NCI-H1930 (cell line): ENCODE measurements around the gene RAB31.
"Not testable (repeated sequence)": the region's sequence is repeated elsewhere in the genome, so short reads cannot be mapped to it uniquely, and the experiment has no call there.

ENCODE experiments used
- DNase-seq, 2 experiments: peaks; one replicate each; lab custom pipeline; 2025; lab: John Stamatoyannopoulos, UW

The RAB31 gene

DNA sequence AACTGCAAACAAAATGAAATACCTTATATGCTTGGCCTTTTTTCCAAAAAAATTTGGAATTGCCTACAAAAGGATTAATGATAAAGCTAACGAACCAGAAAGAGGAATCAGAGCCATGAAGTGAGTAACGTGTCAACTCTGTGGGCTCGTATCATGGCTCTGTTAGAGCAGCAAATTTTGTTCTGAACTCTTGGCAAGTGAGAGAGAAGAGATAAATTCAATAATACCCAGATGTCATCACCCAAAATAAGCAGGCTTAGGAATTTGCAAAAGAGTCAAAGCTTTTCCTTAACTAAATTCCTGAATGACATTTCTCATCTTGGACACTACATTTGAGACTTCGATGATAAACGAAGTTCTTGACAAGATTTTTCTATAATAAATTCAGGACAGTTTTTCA, 182.1 kb downstream of the RAB31 start:
- no peak for DNase-seq

DNA sequence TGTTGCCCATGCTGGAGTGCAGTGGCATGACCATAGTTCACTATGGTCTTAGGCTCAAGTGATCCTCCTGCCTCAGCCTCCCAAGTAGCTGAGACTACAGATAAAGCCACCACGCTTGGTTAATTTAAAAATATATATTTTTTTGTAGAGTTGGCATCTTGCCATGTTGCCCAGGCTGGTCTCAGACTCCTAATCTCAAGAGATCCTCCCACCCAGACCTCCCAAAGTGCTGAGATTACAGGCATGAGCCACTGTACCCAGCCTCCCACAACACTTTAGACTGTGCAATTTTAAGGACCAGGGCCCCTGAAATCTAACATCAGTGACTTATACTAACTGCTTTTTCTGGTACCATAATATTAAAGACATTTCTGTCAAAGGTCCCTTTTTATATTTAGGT, 182.9 kb downstream of the RAB31 start:
- no peak for DNase-seq

DNA sequence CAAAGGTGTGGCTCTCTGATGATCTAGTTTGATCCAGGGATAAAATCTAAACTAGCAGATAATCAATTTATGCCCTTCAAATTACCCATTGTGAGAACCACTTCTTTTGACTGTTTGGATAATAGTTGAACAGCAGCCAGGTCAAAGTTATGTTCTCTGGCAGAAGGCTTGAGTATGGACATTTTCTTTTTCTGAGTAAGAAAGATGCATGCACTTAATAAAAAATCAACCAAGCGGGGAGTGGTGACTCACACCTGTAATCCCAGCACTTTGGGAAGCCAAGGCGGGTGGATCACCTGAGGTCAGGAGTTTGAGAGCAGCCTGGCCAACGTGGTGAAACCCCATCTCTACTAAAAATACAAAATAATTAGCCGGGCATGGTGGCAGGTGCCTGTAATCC, 183.4 kb downstream of the RAB31 start:
- not testable (repeated sequence) for DNase-seq

DNA sequence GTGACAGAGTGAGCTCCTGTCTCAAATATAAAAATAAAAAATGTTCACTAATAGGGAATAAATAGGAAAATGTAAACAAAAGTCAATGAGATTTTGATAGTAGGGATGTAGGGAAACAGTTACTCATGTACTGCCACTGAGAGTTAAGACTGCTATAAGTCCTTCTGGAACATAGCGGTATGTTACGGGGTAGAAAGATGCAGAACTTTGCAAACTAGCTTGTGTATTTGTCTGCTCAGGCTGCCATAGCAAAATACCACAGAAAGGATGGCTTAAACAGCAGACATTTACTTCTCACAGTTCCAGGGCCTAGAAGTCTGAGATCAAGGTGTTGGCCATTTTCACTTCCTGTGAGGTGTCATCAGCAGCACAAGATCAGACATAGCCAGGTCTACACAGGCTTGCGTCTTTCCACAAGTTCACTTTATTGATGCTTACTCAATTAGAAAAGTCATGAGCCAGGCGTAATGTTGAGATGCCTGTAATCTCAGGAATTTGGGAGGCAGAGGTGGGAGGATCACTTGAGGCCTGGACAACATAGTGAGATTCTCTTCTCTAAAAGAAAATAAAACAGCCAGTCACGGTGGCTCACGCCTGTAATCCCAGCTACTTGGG, 186.5 kb downstream of the RAB31 start:
- no peak for DNase-seq

DNA sequence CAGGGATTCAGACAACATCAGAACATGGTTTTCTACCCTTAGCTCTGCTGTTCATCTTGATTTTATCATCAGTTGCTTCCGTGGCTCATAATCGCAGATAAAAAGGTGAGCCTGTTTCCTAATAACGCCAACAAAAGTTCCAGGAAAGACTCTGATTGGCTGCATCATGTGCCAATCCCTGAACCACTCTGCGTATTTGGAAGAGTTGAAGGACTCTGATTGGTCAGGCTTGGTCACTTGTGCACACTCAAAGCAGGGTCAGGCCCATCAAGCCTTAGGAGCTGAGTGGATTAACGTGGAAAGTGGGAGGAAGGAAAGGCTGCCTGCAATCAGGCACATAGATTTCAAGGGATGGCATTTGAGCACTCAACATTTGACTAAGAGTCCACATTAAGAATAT, 189.0 kb downstream of the RAB31 start:
- DNase-seq = no peak

DNA sequence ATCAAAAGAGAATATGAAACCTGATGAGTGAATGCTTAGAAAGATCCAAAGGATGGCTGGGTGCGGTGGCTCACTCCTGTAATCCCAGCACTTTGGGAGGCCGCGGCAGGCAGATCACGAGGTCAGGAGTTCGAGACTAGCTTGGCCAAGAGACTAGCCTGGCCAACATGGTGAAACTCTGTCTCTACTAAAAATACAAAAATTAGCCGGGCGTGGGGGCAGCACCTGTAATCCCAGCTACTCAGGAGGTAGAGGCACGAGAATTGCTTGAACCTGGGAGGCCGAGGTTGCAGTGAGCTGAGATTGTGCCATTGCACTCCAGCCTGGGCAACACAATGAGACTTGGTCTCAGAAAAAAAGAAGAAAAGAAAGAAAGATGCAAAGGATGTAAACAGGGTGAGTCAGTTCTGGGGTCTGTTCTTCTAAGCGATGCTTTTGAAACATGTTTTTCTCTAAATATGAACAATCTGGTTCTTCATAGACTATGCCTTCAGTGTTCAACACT, 189.7 kb downstream of the RAB31 start:
- not testable (repeated sequence) for DNase-seq

DNA sequence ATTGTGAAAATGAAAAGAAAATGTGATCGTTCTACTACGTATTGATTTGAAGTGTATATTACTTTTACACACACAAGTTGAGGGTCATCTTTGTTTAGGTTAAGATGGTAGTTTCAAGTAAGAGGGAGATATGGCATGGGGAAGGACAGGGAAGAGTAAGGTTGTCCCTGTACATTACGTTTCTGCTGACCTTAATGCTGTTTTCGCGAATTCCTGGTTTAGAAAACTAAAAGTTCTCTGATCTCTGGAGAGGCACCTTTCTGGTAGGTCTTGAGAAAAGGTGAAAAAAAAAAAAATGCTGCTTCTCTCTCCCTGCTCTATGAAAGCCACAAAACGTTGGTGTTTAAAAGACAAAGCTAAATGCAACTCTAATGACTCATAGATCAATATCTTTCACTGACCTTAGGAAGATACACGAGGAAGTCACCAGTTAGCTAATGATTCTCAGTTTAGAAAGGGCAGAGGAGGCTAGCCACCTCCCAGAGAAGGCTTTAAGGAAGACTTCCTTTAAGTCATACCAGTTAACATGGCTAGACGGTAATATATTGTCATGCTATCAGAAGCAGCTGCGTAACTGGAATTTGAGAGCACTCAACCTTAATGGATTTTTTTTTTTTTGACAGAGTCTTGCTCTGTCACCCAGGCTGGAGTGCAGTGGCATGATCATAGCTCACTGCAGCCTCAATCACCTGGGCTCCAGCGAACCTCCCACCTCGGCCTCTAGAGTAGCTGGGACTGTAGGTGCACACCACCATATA, 190.9 kb downstream of the RAB31 start:
- no peak for DNase-seq

DNA sequence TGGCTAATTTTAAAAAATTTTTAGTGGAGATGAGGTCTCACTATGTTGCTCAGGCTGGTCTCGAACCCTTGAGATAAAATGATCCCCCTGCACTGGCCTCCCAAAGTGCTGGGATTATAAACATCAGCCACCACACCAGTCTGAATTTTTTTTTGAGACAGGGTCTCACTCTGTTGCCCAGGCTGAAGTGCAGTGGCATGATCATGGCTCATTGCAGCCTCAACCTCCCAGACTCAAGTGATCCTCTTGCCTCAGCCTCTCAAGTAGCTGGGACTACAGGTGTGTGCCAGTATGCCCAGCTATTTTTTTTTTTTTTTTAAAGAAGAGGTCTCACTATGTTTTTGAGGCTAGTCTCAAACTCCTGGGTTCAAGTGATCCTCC, 191.4 kb downstream of the RAB31 start:
- DNase-seq = not testable (repeated sequence)

DNA sequence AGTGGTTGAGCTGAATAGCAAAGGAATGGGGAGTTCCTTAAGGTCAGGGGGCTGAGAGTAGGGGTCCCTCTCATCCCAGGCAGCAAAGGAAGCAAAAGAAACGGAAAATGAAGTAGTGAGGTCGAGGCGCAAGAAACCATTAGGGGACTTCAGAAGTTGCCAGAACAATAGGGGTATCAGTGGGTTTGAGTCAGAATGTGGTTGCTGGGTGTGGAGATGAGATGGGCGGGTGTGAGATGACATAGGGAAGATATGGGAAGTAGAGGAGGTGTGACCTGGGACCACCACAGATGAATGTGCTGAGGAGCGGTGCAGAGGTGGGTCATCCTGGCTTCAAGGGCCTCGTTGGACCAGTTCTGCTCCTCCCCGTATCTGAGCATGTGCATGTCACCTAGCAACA, 192.6 kb downstream of the RAB31 start:
- no peak for DNase-seq

DNA sequence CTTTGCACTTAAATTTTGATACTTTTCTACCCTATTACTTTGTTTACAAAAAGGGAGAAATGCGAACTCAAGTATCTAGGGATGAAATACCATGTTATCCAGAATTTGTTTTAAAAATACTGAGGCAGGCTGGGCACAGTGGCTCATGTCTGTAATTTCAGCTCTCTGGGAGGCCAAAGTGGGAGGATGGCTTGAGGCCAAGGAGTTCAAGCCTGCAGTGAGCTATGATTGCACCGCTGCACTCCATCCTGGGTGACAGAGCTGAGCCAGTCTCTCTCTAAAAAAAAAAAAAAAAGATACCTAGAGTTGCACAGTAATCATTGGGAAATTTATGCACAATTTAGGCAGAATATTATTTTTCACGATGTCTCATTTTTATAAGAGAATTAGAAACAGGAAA, 193.3 kb downstream of the RAB31 start:
- DNase-seq = no peak

DNA sequence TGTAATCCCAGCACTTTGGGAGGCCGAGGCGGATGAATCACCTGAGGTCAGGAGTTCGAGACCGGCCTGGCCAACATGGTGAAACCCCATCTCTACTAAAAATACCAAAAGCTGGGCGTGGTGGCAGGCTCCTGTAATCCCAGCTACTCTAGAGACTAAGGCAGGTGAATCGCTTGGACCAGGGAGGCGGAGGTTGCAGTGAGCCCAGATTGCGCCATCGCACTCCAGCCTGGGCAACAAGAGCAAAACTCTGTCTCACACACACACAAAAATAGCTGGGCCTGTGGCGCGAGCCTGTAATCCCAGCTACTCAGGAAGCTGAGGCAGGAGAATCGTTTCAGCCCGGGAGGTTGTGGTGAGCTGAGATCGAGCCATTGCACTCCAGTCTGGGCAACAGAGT, 194.2 kb downstream of the RAB31 start:
- DNase-seq = not testable (repeated sequence)

DNA sequence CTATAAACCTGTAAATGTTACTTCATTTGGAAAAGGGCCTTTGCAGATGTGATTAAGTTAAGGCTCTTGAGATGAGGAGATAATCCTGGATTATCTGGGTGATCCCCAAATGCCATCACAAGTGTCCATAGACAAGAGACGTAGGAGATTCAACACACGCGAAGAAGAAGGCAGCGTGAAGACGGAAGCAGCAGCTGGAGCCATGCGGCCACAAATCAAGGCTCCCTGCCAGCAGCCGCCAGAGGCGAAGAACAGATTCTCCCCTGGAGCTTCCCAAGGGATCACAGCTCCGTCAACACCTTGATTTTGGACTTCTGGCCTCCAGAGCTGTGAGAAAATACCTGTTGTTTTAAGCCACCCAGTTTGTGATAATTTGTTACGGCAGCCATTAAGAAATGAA, 194.7 kb downstream of the RAB31 start:
- no peak for DNase-seq

DNA sequence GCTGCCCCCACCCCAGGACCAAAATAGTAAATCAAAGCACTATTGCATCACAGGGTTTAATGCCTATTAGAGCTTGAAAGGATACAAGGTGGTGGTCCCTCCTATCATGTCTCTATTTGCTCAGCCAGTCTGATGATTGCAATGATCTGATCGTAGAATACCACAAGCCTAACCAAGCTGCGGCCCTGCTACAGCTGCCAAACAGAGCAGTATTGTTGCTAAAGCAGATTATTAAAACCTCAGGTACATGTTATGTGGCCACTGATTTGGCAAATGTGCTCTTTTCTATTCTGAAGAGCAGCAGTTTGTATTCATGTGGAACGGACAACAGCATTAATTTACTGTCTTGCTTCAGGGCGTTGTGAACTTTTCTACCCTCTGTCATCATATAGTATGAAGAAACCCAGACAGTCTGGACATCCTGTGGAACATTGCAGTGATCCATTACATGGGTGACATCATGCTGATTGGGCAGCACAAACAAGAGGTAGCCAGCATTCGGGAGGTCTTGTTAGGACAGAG, 197.4 kb downstream of the RAB31 start:
- DNase-seq = no peak

DNA sequence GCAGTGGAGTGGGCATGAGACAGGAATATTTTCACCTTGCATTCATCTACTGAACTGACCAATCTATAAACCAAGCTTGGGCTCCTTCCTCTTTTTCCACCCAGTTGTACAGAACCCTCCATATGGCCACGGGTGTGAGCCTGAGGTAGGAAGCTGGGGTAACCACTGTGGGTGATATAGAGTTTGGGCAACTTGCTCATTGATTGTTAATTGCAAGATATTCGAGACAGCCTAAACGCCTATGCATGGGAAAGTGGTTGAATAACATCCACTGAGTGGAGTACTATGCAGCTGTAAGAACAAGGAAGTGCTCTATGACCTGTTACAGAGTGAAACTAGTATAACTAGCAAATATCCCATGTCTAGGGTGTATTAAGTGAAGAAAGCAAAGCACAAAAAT, 198.4 kb downstream of the RAB31 start:
- no peak for DNase-seq

DNA sequence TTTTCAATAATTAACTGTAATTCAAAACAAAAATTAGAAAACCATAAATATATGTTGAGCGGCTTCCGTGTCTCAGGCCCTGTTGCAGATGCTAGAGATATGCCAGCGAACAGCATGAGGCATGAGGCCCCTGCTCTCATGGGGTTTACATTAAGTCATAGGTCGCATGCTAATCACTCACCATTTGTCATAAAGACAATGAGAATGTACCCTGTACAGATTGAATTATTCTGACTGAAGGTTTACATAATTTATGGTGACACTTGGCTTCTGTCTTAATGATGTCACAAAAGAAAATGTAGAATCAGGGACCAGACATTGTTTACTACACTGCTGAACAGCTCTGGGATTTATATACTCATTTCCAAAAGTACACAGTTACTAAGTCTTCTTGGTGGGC, 199.8 kb downstream of the RAB31 start:
- DNase-seq = no peak

DNA sequence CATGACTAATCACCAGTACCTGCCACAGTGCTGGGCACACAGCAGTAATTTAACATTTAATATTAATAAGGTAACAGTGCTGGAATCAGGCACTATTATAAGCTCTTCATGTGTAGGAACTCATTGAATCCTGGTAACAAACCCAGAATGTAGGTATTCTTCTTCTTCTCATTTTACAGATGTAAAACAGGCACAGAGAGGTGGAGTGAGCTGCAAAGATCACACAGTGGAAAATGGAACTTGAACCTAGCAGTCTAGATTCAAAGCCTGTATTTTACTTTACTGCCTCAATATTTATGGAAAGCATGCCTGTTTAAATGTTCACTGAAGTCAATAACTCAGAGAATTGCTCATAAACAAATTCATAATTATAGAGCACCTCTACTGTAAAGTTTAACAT, 202.0 kb downstream of the RAB31 start:
- no peak for DNase-seq

DNA sequence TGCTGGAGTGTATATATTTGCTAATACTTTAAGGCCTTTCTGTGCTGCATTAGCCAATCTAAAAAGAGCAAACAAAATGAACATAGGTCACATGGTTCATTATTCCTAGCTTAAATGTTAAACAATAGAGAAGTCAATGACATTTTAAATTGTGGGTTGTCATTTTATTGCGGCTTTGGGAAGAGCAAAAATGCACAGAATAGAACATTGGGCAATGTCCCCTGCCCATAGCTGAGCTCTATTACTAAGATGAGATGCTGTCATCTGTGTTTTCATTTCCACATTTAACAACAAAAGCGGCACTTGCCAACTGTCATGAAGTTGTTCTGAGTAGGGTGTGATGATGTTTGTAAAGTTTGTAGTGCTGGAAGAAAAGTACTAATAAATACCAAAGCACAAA, 202.6 kb downstream of the RAB31 start:
- no peak for DNase-seq

DNA sequence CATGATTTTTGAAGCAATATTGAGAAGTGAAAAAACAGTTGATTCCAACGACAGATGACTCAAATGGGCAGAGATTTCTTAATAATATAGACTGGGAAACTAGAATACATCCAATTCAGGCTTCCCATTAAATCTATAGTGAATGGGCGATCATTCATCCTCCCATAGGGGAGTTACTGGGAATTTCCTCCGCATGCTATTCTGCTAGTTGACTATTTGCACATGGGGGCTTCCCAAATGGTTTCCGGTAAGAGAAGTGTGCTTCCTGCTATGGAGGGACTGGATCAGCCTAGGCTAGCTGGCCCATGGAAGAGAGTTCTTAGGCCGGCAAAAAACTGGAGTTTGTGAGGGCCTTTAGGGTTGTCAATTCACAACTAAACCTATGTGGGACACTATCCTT, 203.1 kb downstream of the RAB31 start:
- no peak for DNase-seq
